OCI-LY7 (cell line): ENCODE data around the gene APPBP2.

Source experiments
- EZH2phosphoT487 ChIP-seq: fragments of 200-600 bp; sonication (generic); IDR thresholded peaks from 2 replicates; pipeline ENCODE4 v1.6.1; 2018; ENCODE audit warnings: low read depth, borderline replicate concordance, mild to moderate bottlenecking, mixed run types, antibody characterized with exemption, low read length, moderate library complexity, mixed read lengths
- TF ChIP-seq, protein P1 (sequence below): fragments of 200-600 bp; sonication (generic); conservative IDR thresholded peaks from 2 replicates; pipeline ENCODE4 v1.5.1; 2014; ENCODE audit warnings: mild to moderate bottlenecking, antibody characterized with exemption, low read length, moderate library complexity, mixed read lengths

DNA sequence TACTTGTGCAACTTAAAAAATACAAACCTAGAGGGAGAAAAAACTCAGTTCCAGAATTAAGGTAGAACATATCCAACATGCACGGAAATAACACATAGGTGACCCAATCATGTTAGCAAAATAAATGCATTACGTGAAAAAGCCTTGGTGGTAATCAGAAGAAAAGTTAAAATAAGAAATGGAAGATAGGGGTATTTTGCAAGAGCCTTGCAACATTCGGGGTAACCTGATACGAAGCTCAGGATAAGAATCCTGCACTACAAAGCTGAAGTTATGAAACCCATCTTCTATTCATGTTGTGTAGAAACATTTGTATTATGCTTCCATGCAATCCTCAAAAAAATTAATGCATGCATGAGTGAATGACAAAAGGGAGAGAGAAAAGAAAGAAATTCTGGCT is 70.7 kb downstream of the APPBP2 start:
- TF ChIP-seq, protein P1, sequence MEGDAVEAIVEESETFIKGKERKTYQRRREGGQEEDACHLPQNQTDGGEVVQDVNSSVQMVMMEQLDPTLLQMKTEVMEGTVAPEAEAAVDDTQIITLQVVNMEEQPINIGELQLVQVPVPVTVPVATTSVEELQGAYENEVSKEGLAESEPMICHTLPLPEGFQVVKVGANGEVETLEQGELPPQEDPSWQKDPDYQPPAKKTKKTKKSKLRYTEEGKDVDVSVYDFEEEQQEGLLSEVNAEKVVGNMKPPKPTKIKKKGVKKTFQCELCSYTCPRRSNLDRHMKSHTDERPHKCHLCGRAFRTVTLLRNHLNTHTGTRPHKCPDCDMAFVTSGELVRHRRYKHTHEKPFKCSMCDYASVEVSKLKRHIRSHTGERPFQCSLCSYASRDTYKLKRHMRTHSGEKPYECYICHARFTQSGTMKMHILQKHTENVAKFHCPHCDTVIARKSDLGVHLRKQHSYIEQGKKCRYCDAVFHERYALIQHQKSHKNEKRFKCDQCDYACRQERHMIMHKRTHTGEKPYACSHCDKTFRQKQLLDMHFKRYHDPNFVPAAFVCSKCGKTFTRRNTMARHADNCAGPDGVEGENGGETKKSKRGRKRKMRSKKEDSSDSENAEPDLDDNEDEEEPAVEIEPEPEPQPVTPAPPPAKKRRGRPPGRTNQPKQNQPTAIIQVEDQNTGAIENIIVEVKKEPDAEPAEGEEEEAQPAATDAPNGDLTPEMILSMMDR, result no peak
- TF ChIP-seq EZH2phosphoT487, result no peak
